Upper lobe of left lung (tissue), 4 donors: ENCODE data around the gene ZNF30.

Source experiments
- CTCF ChIP-seq, 6 experiments: fragments of 450-650 bp in 4 of 6; fragments of 200-600 bp in 2 of 6; sonication (generic) in 2 of 6; IDR thresholded peaks; one replicate each; pipeline ENCODE4 v1.5.1; 2016 to 2019; ENCODE audit warnings: antibody characterized with exemption in 6 of 6
- EP300 ChIP-seq, 4 donors: sonication (generic); formaldehyde crosslinking; IDR thresholded peaks; one replicate each; pipeline ENCODE4 v1.5.1; 2017; ENCODE audit warnings: antibody characterized with exemption in 4 of 4, control low read depth in 2 of 4
- POLR2A ChIP-seq, 4 donors: fragments of 450-650 bp; IDR thresholded peaks; one replicate each; pipeline ENCODE4 v1.5.1; 2016 to 2017; ENCODE audit warnings: antibody characterized with exemption in 4 of 4, mild to moderate bottlenecking in 2 of 4
- POLR2AphosphoS5 ChIP-seq, 2 donors: sonication (generic); formaldehyde crosslinking; IDR thresholded peaks; one replicate each; pipeline ENCODE4 v1.5.1; 2017; ENCODE audit warnings: antibody characterized with exemption in 2 of 2

- no peak for TF ChIP-seq CTCF (IDR thresholded peaks at IDR 0.05)
- TF ChIP-seq POLR2AphosphoS5 (IDR thresholded peaks at IDR 0.05): no peak
- TF ChIP-seq EP300 (IDR thresholded peaks at IDR 0.05): no peak
- no peak for TF ChIP-seq POLR2A (IDR thresholded peaks at IDR 0.05)
Measured at GRCh38 chr19:34943861-34944573, 17.3 kb downstream of the ZNF30 start.
